Measurements from ENCODE around the gene CRIP3.
A peak's percentile ranks its signal among the peaks of the same experiment; 100 is the strongest.

The CRIP3 gene

DNA sequence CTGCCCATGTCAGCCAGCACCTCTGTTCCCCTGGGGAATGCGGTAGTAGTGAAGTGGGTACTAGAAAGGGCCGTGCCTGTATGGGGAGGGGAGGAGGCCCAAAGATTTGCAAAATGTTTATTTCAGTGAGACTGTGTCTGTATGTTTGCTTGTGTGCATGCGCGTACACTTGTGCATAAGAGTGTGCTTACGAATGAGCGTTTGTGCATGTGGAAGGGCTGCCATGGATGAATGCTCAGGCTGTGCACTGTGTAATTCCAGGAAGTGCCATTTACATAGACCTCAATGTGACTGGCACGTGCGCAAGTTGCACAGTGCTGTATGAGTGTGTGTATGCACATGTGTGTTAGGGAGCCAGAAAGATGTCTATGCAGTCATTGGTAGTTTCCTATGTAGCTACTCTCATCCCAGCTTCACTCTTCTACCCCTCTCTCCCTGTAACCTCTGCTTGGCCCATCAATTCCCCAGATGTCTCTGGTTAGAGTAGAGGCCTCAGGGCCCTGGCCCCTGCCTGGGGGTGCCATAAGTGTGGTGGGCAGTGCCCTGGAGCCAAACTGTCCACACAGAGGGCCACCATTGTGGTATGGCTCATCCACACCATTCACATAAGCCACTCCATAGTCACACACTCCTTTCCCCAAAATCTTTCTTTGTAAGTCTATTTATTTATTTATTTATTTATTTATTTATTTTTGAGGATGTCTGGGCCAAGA, 37.4 kb downstream of the CRIP3 start:
- DNase-seq = no peak

DNA sequence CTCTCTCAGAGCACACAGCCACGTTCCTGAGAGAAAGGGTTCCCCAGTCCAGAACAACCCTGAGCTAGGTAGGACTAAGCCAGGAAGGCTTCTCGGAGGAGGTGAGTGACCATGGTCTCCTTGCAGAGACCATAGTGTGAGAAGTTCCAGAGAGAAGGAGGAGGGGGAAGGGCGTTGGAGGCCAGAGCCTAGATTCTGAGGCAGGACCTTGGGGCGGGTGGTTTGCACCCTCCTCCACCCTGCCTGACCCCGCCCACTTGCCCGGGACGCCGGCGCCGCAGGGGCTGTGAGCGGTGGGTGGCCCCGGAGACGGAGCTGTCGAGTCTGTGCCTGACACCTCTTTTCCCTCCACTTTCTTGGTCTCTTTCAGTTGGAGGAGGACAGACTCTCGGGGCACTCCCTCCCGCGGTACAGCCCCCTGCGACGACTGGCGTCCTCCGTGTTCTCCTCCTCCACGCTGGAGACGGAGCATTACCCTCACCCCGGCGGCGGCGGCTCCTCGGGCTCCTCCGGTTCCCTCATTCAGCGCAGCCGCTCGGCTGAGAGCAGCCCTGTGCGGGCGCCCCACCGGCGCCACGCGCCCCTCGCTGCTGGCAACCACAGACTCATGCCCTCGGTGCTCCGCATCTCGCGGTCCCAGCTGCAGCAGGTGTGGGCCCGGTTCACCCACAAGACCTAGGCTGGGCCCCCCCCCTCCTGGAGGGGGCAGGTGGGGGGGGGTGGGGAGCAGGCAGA, 39.2 kb downstream of the CRIP3 start:
- peak; percentile 25 for DNase-seq

DNA sequence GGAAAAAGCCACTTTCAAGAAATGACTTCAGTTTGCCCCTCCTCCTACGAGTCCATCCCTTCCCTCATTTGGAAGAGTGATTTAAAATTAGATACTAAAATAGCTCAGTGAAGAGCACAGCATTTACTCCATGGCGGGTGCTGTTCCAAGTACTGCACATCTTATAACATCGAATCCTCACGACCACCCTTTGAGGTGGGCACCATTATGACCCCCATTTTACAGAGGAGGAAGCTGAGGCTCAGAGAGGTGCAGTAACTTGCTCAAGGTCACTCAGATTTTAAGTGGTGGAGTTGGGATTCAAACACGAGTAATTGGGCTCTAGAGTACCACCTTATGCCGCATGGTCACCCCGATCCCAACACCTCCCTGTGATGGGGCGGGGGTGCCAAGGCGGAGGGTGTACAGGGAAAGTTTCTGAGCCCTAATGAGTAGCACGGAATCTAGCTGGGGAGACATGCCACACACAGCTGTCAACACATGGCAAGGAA, 39.8 kb downstream of the CRIP3 start:
- DNase-seq = no peak

DNA sequence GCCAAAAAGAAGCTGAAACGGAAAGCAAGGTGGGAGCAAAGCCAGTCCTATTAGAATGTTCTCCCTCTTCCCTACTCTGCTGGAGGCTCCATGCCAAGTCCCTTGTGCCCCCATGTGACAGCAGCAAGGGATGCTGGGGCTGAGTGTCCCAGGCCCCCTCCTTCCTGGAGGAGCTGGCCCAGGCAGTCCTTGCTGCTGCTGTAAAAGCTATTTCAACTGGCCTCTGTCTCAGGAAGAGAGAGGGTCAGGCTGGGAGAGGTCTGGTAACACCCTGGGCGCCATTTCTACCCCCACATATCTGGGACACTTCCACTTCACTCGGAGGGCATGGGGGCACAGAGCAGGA, 40.3 kb downstream of the CRIP3 start:
- no peak for DNase-seq

DNA sequence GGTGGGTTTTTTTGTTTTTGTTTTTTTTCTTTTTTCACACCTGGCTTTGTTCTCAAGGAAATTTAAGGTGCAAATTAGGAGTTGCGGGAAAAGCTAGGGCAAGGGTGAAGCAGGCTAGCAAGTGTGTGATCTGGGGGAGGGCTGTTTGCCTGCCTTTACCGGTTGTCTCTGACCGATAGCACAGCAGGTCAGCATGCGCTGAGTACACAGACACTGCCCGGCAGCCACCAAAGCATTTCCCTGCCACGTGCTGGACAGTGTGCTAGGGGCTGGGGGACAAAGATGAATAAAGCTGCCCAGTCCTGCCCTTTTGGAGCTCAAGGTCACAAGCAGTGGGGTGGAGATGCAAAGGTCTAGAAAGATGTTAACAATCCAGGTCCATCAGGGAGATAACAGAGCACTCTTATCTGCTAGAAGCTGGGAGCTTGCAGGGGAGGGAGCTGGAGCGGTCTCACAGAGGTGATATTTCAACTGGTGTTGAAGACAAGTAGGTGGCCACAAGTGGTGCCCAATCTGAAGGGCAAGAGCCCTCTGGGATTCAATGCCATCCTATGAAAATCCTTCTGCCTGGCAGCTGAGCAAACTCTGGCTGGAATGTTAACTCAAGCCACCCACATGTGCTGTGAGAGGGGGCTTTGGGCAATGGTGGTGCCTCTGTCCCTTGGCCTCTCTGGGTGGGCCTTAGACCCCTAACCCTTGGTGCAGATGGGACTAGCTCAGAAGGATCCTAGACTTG, 40.8 kb downstream of the CRIP3 start:
- no peak for DNase-seq

DNA sequence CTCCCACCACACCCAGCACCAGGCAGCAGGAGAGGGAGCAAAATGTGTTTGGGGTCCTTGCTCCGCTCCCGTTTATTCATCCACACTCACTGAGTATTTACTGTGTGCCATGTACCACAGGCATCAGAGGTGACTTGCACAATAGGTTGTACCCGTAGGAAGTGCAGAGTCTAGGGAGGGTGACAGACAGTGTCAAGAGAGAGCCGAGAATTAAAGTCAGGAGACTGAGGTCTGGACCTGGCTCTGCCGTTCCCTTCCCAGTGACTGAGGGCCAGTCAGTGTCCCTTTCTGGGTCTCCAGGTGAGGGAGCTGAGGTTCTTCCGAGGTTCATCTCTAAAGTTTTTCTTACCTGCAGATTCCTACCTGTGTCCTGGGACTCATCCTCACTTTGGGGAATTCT, 43.1 kb downstream of the CRIP3 start:
- no peak for DNase-seq

DNA sequence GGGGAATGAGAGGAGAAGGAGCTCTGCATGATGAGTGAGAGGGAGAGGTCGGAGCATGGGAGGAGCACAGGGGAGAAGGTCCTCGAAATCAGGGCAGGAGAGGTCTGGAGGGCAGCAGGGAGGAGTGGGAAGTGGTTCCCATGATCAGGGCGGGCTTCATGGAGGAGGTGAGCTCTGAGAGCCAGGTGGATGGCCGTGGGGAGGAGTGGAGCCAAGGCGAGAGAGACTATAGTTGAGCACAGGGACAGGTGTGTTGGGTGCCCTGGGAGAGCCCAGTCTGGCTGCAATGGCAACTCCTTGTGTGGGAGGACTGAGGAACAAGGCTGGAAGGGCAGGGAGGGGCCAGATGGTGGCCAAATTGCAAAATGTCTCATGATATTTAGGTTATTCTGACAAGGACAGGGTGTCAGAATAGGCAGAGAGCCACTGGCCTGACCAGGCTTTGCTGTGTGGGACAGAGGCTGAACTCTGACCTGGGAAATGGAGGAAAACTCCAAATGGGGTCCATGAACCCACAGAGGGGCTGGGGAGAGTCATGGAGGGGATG, 44.0 kb downstream of the CRIP3 start:
- no peak for DNase-seq

DNA sequence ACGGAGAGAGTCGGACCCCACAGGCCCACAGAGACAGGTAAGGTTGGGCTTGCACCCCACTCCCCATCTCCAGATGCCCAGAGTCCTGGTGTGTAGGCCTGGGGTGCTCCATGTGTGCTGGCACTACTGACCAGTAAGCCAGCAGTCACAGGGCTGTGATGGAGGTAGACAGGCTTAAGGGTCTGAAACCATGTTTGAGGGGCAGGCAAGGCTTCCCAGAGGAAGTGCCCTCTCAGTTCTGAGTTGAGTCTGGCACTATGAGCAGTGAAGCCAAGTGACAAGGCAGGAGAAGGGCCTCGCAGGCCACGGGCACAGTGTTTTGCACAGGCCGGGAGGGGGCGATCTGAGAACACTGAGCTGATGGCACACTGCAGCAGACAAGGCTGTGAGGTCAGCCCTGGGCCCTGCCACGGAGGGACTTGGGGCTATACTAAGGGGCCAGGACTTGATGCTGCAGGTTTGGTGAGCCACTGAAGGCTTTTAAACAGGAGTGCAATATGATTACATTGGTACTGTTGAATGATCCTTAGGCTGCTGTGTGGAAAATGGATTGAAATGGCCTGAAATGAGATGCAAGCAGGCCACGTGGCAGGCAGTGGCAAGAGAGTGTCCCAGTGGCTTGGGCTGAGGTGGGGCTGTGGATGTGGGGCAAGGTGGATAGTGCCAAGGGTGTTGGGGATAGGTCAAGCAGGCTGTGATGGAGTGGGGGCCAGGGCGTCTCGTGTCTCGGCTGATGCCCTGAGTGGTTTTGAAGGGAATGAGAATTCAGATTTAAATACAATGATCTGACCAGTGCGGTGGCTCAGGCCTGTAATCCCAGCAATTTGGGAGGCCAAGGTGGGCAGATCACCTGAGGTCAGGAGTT, 45.1 kb downstream of the CRIP3 start:
- DNase-seq = peak; percentile 66

DNA sequence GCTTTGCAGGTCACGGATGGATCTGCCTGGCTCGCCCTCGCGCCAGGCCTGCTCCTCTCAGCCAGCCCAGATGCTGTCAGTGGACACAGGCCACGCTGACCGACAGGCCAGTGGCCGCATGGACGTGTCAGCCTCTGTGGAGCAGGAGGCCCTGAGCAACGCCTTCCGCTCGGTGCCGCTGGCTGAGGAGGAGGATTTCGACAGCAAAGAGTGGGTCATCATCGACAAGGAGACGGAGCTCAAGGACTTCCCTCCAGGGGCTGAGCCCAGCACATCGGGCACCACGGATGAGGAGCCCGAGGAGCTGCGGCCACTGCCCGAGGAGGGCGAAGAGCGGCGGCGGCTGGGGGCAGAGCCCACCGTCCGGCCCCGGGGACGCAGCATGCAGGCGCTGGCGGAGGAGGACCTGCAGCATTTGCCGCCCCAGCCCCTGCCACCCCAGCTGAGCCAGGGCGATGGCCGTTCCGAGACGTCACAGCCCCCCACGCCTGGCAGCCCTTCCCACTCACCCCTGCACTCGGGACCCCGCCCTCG, 45.8 kb downstream of the CRIP3 start:
- DNase-seq = no peak

DNA sequence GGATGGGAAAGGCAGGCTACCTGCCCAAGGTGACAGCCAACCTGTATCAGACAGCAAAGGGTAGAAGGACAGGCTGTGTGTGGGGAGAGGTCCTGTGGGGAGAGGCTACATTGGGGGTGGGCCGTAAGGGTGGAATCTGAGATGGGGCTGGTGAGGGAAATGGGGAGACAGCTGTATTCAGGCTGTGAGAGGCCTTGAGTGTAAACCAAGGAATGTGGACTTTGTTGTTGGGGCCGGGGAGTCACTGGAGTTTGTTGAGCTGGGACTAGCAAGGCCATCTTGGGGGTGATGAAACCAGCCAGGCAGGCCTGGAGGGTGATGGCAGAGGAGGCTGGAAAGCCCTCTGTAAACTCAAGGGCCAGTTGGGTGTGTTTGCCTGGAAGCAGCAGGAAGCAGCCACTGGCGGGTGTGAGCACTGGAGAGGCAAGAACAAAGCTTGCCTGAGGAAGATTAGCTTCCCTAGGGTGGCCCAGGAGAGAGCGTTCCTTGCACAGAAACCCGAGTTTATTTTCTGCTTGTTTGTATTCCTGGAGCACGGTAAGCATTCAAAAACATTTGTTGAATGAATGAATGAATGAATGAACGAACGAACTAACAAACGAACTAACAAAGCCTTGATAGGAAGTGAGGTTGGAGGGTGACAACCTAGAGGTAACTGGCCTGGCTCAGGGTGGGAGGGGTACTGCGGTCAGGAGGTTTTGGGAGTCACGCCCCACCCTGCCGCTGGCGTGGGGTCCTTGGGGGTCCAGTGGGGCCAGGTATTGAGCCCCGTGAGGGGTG, 46.4 kb downstream of the CRIP3 start:
- DNase-seq = no peak

DNA sequence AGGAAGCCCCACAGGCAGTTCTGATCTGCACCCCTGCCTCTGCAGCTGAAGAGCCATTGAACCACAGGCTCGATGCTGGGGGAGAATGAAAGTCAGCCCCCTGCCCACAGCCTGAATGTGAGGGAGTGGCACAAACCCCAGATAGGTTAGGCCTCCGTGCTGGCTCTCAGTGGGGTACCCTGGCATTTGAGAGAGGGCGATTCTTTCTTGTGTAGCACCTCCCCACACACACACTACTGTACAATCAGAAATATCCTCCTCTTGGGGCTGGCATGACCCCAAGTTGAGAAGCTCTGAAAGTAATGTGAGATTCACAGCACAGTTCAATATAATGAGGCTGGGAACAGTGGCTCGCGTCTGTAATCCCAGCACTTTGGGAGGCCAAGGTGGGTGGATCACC, 47.4 kb downstream of the CRIP3 start:
- no peak for DNase-seq

DNA sequence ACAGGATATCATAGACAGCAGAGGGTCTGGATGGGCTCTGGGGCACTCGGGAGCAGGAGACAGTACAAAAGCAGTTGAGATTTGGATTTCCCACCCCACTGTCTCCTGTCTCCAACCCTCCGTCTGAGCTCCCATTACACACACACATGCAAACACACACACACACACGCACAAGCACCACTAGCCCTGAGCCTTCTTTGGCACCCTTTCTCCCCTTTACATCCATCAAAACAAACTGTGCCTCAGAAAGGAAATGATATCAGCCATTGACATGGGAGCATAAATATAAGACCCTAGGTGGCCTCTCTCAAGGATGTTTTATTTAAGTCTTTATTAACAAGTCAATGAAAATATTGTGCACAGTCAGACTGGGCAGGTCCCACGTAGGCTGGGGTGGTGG, 47.8 kb downstream of the CRIP3 start:
- no peak for DNase-seq

DNA sequence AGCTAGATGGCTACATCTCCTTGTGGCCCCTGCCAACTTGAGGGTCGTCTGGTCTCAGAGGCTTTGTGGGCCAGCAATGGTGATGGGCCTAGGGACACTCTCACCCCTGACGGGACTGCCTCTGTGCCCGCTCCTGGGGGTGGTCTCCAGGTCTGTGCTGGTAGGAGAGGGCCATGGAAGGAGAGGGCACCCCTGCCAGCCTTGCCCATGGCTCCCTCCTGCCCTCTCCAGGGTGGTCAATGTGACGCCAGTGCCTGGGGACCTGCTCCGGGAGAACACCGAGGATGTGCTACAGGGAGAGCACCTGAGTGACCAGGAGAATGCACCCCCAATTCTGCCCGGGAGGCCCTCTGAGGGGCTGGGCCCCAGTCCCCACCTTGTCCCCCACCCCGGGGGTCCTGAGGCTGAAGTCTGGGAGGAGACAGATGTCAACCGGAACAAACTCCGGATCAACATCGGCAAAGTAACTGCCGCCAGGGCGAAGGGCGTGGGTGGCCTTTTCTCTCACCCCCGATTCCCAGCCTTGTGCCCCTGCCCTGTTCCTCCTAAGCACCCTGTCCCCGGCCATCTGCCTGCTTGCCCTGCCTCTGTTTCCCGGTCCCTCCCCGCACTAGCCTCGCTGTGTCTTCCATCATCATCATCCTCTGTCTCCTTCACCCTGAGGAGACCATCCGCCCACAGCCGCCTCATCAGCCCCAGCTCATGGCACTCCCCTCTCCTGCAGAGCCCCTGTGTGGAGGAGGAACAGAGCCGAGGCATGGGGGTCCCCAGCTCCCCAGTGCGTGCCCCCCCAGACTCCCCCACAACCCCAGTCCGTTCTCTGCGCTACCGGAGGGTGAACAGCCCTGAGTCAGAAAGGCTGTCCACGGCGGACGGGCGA, 49.6 kb downstream of the CRIP3 start:
- no peak for DNase-seq

DNA sequence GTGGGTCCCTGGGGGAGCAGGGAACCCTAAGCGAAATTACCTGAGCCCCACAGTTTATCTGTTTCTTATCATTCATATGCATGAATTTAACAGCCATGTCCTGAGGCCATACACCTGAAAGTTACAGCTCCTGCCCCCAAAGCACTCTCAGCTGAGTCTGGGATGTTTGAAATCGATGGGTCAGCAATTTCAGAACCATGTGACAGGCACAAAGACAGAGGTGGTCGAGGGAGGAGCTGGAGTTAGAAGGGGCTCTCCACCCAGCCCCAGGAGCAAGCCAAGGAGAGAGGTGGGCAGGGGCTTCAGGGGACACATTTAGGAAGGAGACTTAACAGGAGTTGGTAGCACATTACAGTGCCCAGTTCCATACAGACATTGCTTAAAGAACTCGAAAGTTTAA, 50.4 kb downstream of the CRIP3 start:
- no peak for DNase-seq

DNA sequence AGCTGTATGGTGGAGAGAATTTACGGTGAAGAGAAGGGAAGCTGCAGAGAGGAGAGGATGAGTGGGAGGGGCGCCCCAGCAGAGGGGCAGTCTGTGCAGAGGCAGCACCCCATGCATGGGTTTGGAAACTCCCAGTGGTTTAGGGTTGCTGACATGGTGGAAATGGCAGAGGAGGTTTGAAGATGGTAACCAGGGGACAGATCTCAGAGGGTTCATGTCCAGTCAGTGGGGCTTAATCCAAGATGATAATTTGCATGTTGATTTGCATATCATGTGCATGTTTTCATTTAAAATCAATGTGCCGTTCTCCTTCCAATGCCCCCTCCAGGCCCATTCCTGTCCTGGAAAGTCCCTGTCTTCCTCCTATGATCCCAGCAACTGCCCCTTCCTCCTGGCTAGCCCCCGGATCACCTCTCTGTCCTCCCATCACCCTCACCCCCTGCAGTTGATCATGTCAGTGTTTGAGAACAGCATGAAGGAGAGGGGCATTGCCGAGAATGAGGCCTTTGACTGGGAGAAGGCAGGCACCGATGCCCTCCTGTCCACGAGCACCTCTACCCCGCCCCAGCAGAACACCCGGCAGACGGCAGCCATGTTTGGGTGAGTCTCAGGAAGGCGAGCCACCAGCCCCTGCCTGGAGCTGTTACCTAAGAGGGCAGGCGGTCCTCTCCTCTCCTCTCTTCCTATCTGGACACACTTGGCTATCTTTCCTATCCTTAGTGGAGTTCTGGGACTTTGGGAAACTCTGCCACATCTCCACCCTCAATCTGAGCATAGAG, 51.1 kb downstream of the CRIP3 start:
- DNase-seq = no peak

DNA sequence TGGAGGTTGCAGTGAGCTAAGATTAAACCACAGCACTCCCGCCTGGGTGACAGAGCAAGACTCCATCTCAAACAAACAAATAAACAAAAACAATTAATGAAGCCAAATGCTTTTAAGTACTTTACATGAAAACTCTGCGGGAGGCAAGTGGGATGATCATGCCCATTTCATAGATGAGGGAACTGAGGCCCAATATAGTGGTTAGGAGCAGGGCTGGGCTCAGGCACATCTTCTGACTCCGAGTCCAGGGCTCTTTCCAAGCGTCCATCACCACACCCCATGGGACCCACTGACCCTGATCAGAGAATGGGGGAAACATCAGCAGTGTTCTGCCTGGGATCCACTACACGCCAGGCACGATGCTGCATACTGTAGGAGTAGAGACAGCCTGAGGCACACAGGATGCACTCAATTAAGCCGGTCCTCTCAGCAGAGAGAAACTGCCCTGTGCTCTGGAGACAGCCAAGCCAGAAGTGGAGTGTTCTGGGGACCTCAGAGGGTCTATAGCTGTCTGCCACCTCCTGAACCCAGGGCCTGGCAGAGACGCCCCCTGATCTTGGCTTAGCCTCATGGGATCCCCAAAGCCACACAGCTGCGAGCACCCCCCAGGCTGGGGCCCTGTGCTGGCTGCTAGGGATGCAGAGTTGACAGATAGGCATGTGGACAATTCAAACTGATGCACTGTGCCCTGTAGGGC, 51.8 kb downstream of the CRIP3 start:
- no peak for DNase-seq
